GM19043 (cell line): ENCODE data around the gene PLXNA4.

ENCODE experiments used
- ATAC-seq: cut with Tn5 transposase; IDR thresholded peaks from one replicate; pipeline ENCODE4 v1.9.1; 2021; ENCODE audit warnings: low read depth; ENCODE audit not compliant: unreplicated experiment

Gene PLXNA4

GRCh38 chr7:132536654-132537395, 39.4 kb downstream of the PLXNA4 start:
- no peak for ATAC-seq

DNA sequence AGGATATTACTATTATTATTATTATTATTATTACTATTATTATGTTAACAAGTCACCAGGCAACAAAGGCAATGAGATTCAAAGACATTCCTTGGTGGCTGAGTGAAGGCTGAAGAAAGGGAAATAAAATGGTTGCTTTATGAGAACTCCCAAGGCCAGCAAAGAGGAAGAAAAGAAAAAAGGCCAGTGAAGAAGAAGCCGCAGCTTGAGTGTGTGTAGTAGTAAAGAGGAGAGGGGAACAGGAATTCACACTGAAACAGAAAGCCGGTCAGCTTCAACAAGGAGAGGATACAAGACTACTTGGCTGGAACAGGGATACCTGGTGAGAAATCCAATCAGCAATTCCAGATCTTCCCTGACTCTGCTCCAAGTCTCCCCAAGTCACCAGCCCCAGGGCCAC, 42.4 kb downstream of the PLXNA4 start:
- ATAC-seq: no peak

GRCh38 chr7:132532281-132532680, 44.0 kb downstream of the PLXNA4 start:
- no peak for ATAC-seq

- no peak for ATAC-seq
Observed at GRCh38 chr7:132531562-132531961, 44.7 kb downstream of the PLXNA4 start.

GRCh38 chr7:132528695-132529094, 47.6 kb downstream of the PLXNA4 start:
- ATAC-seq: no peak

GRCh38 chr7:132527467-132528410, 48.5 kb downstream of the PLXNA4 start:
- ATAC-seq: no peak

DNA sequence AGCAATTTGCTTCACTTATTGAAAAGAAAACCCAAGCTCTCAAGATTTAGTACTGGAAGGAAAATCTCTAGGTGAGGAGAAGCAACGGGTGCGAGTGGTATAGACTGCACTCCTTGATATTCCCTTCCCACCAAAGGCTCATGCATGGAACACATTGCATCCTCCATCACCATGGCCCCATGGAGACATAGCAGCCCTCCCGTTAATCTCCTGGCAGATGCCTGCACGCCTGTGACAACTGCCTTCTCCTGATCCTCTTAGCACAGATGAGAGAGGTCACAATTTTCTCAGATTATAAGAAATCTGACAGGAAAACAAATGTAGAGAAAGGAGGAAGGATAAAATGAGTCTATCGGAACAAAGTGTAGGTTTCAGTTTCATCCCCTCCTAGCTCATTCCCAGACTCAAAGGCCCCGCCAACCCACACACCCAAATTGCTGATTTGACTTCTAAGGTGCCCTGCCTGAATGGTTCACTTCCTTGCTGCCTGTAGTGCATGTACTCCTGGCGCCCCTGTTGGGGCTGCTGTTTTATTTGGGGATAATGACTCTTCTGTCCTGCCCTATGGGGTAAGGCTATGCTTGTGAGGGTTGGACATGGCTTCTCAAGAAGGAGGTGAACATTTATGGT, 50.0 kb downstream of the PLXNA4 start:
- ATAC-seq: no peak

DNA sequence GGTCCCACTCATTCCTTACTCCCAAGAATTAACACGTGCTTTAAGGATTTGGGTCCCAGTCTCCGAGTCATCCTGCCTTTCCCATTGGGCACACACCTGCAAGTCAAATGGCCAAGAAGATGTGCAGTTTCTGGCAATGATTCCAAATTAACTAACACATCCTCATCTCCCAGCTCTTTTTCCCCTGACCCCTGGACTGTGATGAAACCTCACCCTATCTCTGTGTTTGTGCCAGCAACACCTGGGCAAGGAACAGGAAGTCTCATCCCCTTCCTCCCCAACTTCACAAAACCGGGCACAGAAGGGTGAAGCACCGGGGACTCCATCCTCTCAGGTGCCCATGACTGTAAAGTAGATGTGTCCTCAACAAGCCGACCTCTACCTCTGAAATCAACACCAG, 54.8 kb downstream of the PLXNA4 start:
- ATAC-seq: no peak

- ATAC-seq: no peak
Observed at GRCh38 chr7:132520591-132521280, 55.5 kb downstream of the PLXNA4 start.

GRCh38 chr7:132519936-132520335, 56.3 kb downstream of the PLXNA4 start:
- ATAC-seq: no peak

GRCh38 chr7:132518839-132519173, 57.5 kb downstream of the PLXNA4 start:
- no peak for ATAC-seq

GRCh38 chr7:132518102-132518838, 58.0 kb downstream of the PLXNA4 start:
- no peak for ATAC-seq

- ATAC-seq: no peak
Observed at GRCh38 chr7:132516042-132516840, 60.0 kb downstream of the PLXNA4 start.

- no peak for ATAC-seq
Observed at GRCh38 chr7:132515181-132515580, 61.1 kb downstream of the PLXNA4 start.

GRCh38 chr7:132514430-132514829, 61.8 kb downstream of the PLXNA4 start:
- ATAC-seq: no peak

DNA sequence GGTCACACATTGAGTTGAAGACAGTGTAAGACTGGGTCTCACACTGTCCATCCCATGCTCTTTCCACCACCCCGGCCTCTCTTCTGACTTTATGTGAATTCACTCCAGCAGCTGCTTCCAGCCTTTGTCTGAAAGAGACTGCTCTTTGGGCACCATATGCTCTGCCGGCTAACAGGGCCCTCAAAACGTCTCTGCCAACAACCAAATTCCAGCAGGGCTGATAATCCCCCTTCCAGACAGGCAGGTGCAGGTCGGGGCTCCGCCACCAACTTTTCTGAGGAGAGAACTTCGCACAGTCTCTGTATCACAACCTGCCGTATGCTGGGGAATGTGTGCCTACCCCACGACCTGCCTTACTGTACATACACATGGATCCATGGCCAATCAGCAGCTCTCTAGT, 64.3 kb downstream of the PLXNA4 start:
- no peak for ATAC-seq

GRCh38 chr7:132511387-132511786, 64.9 kb downstream of the PLXNA4 start:
- ATAC-seq: no peak

DNA sequence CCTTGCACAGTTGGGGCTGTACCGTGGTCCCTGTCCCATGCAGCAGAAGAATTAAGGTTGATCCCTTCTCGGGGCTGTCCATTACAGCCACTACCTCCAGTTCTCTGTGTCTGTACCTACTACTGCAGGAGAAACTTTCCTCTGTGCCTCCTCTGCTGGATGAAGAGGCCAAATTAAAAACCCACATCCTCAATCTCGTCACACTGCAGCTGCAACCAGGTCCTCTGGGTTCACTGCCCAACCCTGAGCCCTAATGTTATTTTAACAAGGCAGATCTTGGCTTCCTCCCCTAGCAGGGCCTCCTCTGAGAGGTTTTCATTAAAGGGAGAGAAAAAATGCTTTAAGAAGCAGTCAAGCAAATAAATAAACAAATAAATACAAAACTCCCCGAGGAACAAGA, 66.6 kb downstream of the PLXNA4 start:
- no peak for ATAC-seq

- ATAC-seq: no peak
Observed at GRCh38 chr7:132508724-132509353, 67.4 kb downstream of the PLXNA4 start.
